Left lung (tissue), 10 donors: ENCODE data around the gene FRMD5. TPM values are rescaled to one million over a fixed set of nuclear protein-coding genes. Genes with fewer than 3 reads are reported as not detected.
A peak's percentile ranks its signal among the peaks of the same experiment; 100 is the strongest.

Experiments
- ATAC-seq: fragments of 200-7000 bp; cut with Tn5 transposase; one replicate; pipeline ENCODE4 v1.9.1; 2020; ENCODE audit warnings: moderate library complexity
- DNase-seq, 4 donors: peaks; one replicate each; pipeline ENCODE4 v3.0.0-alpha.2; 2013 to 2020
- H3K27ac ChIP-seq, 2 donors: fragments of 200-600 bp; sonication (generic) in 1 of 2; one replicate each; pipeline versions ENCODE4 v1.5.0 to v1.8.0; 2020 to 2021
- H3K27me3 ChIP-seq, 2 donors: fragments of 200-600 bp; sonication (generic) in 1 of 2; one replicate each; pipeline versions ENCODE4 v1.5.0 to v1.8.0; 2020 to 2021
- H3K36me3 ChIP-seq, 2 donors: fragments of 200-600 bp; sonication (generic) in 1 of 2; one replicate each; pipeline versions ENCODE4 v1.5.0 to v1.8.0; 2020 to 2021
- H3K4me1 ChIP-seq, 2 donors: fragments of 200-600 bp; one replicate each; pipeline ENCODE4 v1.8.0; 2021
- H3K4me3 ChIP-seq, 2 donors: fragments of 200-600 bp; sonication (generic) in 1 of 2; one replicate each; pipeline versions ENCODE4 v1.5.0 to v1.8.0; 2020 to 2021; ENCODE audit warnings: mild to moderate bottlenecking in 1 of 2
- H3K9me3 ChIP-seq, 2 donors: fragments of 200-600 bp; sonication (generic) in 1 of 2; one replicate each; pipeline versions ENCODE4 v1.5.0 to v1.8.0; 2020 to 2021
- CTCF ChIP-seq, 2 donors: fragments of 200-600 bp; sonication (generic) in 1 of 2; IDR thresholded peaks; one replicate each; pipeline versions ENCODE4 v1.5.0 to v1.8.0; 2021; ENCODE audit warnings: antibody characterized with exemption in 2 of 2
- intact Hi-C, 2 donors: fragments of 100-400 bp; cut with DNase I; formaldehyde crosslinking; loops; one replicate each; pipeline versions ENCODE4 v1.11.2 to v1.14.2; 2022
- polyA plus RNA-seq, 6 donors: library from polyadenylated mRNA; unstranded; fragments of 120-200 nt; gene quantifications; one replicate each; pipeline ENCODE4 v1.2.1, GENCODE V29; 2013; ENCODE audit not compliant: insufficient read length in 6 of 6
- total RNA-seq, 2 donors: library from RNA; stranded (reverse); fragmentation: NEBNext Ultra II Directional; extraction: Animal tissue kit (Norgen Biotek cat#: 25700); gene quantifications; one replicate each; pipeline ENCODE4 v1.2.1, GENCODE V29; 2021
- donor health status: DM: no; HTN: yes; CAD: no.
- donor health status: DM: no; HTN: no; CAD: no.

The FRMD5 gene
- total and polyA plus RNA-seq, 8 donors = 1.5 to 4.4 (median 2.3) TPM

- no peaks in the 10 kb centered on the region for H3K4me1 ChIP-seq
- intact Hi-C loops = no loop called here
- H3K27ac ChIP-seq = no peak overlapping the region
- peaks cover 0 to 31% of the 10 kb centered on the region in 2 donors for H3K27me3 ChIP-seq
- no peak overlapping the region for H3K4me3 ChIP-seq
- ATAC-seq (no peak), DNase-seq (no peak)
- TF ChIP-seq CTCF (IDR thresholded peaks at IDR 0.05) = no peak
- no peaks in the 10 kb centered on the region for H3K9me3 ChIP-seq
- no peaks in the 10 kb centered on the region for H3K36me3 ChIP-seq
These were observed 13.9 kb upstream of the FRMD5 start for GRCh38 chr15:44208956-44209355.

GRCh38 chr15:44207643-44208042 is 12.6 kb upstream of the FRMD5 start:
- DNase-seq (no peak), ATAC-seq (no peak)
- H3K4me1 ChIP-seq = no peaks in the 10 kb centered on the region
- H3K9me3 ChIP-seq = no peaks in the 10 kb centered on the region
- intact Hi-C loops = no loop called here
- TF ChIP-seq CTCF (IDR thresholded peaks at IDR 0.05) = no peak
- peaks cover 0 to 31% of the 10 kb centered on the region in 2 donors for H3K27me3 ChIP-seq
- no peak overlapping the region for H3K27ac ChIP-seq
- H3K4me3 ChIP-seq = no peak overlapping the region
- no peaks in the 10 kb centered on the region for H3K36me3 ChIP-seq

GRCh38 chr15:44199393-44199792 is 4.3 kb upstream of the FRMD5 start:
- no peak for ATAC-seq
- intact Hi-C loops = no loop called here
- TF ChIP-seq CTCF (IDR thresholded peaks at IDR 0.05) = no peak

GRCh38 chr15:44194323-44195150 is 534 bp downstream of the FRMD5 start:
- intact Hi-C loops = no loop called here
- Histone ChIP-seq H3K27me3 (peaks cover 41 to 85% of the 10 kb centered on the region in 2 donors), H3K4me3 (peak overlapping the region; percentile 45 to 53), H3K36me3 (no peaks in the 10 kb centered on the region), H3K27ac (peak overlapping the region in 1 of 2 donors; percentile 53), H3K4me1 (peaks cover 10 to 25% of the 10 kb centered on the region in 2 donors), H3K9me3 (no peaks in the 10 kb centered on the region)
- peak; percentile 6 to 82 (median 33) for DNase-seq
- peak; percentile 62 for ATAC-seq
- TF ChIP-seq CTCF (IDR thresholded peaks at IDR 0.05) = no peak

More at GRCh38 chr15:44199393-44199792, 4.3 kb upstream of the FRMD5 start:
- Histone ChIP-seq H3K4me1 (peaks cover 4 to 15% of the 10 kb centered on the region in 2 donors), H3K4me3 (no peak overlapping the region), H3K9me3 (no peaks in the 10 kb centered on the region), H3K36me3 (no peaks in the 10 kb centered on the region), H3K27ac (no peak overlapping the region), H3K27me3 (peaks cover 26 to 38% of the 10 kb centered on the region in 2 donors)
- DNase-seq = no peak

GRCh38 chr15:44193651-44194322 is 1.3 kb downstream of the FRMD5 start:
- H3K36me3 ChIP-seq = no peaks in the 10 kb centered on the region
- H3K27me3 ChIP-seq = peaks cover 41 to 86% of the 10 kb centered on the region in 2 donors
- TF ChIP-seq CTCF (IDR thresholded peaks at IDR 0.05) = no peak
- H3K4me3 ChIP-seq = peak overlapping the region; percentile 45 to 53
- DNase-seq (peak in 2 of 4 donors; percentile 7), ATAC-seq (no peak)
- intact Hi-C loops = no loop called here
- no peak overlapping the region for H3K27ac ChIP-seq
- H3K4me1 ChIP-seq = peaks cover 10 to 25% of the 10 kb centered on the region in 2 donors
- H3K9me3 ChIP-seq = no peaks in the 10 kb centered on the region
